Cerebellar nuclear complex (tissue), 1 donor: ENCODE results near the gene DAB2IP.
A peak's percentile ranks its signal among the peaks of the same experiment; 100 is the strongest.

ENCODE experiments used
- DNase-seq, 2 experiments: peaks; one replicate each; lab custom pipeline; 2025; lab: John Stamatoyannopoulos, UW

DAB2IP gene

DNA sequence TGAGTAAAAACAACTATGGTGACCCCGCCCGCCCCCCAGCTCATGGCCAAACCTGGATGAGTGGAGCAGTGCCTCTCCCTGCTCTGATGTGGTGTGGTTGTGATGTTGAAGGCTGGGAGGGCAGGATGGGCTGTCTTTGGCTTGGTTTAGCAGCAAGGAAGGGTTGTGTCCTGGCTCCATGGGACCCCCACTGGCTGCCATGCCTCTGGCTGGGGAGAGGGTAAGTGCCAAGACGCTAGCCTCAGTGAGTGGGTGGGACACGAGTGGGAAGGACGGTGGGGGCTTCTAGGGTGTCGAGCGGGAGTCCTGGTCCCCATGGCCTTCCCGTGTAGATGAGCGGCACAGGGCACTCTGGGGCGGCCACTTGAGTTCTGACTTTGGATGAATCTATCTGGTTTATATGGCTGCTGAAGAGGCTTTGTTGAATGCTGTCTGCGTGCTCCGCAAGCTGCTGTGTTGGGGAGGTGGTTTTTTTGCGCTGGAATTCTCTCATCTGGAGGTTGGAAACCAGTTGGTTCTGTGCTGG, 50.4 kb downstream of the DAB2IP start:
- DNase-seq: no peak

DNA sequence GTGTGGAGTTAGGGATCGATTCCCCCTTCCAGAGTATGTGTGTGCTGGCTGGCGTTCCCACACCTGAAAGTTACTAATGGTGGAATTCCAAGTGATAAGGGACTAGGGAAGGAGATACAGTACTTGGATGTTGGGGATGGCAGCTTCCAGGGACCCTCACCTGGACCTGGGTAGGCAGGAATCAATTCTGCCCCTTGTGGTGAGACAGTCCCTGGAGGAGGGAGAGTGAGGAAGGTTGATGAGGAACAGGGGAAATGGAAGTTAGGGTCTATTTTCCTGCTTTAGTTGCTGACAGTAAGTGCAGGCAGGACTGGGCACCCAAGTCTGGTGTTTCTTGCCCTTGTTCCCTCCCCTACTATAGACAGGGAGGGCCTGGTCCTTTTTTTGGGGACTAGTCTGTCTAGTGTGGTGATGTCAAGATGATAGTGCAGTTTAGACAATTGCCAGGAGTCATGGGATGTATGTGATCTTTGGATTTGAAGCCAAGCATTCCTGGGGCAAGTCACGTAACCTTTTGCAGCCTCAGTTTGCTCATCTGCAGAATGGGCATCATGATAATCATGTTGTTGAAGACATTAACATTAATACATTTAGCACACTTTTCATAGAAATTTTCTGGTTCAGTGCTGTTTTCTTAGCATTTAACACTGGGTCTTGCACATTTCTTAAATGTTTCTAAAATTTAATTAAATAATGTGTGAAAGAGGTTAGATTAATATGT, 51.7 kb downstream of the DAB2IP start:
- DNase-seq: no peak

DNA sequence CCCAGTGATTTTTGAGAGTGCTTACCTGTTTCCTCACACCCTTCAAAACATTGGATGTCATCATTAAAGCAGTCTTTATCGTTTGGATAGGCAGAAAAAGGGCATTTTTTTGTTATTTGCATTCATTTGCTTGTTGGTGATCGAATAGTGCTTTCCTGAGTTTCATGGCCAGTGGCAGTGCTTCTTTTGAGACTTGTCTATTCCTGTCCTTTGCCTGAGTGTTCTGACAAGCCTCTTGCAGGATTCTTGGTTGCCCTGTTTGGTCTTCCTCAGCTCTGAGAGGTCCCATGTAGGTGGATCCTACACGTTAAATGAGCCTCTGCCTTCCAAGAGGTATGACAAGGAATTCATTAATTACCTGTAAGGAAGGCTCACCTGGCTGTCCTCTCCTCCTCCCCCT, 52.8 kb downstream of the DAB2IP start:
- no peak for DNase-seq

DNA sequence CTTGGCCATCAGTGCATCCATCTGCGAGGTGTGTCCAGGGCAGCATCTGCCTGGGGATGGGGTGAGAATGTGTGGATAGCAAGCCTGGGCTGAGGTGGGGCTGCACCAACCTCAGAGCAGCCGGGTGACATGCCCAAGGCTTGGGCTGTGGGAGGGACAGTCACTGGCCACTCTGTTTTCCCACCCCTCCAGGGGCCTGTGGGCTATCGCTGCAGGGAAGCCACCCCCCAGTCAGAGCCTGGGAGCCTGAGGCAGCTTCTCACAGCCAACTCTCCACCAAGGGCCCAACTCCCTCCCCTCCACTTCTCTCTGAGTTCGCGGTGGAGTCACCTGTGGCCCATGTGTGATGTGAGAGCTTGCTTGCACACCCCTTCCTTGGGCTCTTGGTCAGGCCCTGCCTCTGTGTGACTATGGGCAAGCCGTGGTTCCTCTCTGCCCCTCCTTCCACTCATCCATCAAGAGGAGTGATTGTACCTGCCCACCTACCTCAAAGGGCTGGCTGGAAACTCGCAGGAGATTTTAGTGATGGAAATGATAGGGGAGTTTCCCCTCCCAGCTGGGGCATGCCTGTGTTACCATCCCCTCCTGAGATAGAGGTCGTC, 54.8 kb downstream of the DAB2IP start:
- no peak for DNase-seq

DNA sequence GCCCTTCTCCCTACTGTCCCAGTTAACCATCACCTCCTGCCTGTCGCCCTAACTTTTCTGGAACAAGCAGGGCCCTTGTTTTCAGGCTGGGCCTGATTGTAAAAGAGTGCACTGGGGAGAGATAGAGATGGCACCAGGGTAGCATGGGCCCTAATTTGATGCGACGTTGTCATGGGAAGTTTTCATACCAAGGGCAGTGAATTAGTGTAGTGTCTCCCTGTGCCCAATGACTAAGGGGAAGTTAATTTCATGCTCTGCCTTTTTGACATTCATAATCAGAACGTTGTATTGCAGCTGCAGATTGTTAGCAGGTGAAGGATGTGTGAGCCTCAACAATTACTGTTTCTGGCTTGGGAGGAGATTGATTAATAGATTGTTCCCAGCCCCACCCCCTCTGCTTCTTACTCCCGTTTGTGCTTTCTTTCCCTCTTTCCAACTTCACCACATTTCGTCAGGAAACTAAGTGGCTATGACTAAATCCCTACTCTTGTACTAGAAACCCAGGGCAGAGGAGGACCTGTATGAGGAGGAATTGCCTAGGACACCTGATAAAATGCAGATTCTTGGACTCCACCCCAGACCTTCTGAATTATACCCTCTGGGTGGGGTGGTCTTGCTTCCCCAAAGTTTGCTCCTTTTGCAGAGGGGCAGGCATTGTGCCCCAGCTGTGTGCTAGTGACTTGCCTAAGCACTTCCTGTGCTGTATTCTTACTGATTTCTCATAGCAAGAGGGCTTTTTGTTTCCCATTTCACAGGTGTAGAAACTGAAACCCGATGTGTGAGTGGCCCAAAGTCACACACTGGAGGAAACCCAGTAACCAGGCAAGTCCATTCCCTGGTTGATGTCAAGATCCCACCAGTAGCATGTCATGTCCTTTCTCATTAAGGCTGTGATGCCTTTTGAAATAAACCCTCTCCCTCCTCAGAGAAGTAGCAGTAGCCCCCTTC, 56.3 kb downstream of the DAB2IP start:
- DNase-seq: no peak

DNA sequence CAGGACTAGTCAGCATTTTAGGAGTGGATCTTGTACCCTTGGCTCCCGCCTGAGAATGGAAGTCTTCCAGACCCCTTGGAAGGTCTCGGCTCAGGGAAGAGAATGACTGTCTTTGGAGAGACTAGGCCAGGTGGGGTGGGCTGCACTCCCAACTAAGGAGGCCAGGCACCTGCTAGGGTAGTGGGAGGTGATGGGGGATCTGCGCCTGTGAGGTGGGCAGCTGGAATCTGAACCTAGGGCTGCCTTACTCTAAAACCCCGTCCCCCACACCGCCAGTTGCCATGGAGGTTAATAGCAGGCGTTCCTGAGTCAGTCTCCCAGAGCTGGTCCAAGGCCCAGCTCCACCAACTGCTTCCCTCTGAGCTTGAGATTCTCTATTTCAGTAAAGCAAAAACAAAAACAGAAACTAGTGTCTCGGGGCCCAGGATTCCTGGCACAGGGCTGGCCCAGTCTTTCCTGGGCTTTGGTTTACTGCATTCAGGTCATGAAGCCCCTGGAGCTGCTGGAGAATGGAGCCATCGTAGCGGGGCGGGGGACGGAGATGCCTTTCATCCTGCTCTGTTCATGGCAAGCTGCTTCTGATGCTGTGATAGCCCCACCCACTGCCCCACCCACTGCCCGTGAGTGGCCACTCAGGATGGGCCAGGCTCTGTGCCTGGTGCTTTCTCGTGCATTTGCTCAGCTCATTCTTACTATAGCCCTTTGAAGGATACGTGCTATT, 57.5 kb downstream of the DAB2IP start:
- DNase-seq: no peak

DNA sequence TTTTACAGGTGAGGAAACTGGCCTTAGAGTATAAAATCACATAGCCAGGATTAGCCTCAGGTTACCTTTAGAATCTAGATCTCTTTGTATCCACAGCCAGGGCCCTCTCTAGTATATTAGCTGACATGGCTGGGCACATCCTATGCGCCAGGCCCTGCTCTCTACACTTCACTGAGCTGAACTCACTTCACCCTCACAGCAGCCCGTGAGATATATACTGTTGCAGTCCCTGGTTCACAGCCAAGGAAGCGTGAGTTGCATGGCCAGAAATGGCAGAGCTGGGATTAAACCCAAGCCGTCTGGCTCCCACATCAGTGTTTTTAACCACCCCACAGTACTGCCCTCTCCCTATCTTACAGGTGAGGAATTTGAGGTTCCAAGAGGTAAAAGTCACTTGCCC, 58.4 kb downstream of the DAB2IP start:
- DNase-seq: no peak

DNA sequence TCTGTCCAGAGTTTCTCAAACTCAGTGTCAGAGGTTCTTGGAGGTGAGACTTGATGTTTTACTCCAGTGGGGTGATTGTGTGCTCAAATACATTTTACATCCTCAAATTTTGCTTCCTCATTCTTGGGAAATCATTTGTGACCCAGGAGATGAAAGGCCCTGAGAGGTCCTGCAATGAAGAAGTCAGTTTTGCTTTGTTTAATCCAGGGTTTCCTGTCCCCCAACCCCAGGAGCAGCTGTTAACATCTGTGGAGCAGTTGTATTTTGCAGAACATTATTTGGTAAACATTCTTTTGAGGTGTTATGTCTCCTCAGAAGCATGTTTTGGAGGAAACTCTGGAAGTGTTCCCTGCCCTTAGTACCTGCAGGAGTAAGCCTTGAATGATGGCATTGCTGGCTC, 59.8 kb downstream of the DAB2IP start:
- DNase-seq: no peak

DNA sequence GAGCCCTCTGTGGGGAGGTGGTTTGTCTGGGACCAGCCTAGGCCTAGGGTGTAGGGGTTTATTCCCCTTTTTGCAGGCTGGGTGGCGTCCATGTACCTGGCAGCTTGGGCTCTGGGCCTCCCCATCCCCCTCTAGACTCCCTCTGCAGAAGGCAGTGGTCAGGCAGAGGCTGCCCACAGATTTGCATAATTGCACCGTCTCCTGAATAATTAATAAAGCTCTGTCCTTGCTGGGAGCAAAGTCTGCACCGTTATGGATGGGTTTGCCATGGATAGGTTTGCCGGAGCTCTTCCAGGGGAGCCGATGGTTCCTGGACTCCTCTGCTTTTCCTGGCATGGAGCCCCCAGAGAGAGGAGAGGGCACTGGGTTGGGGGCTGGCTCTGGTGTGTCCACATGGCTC, 60.4 kb downstream of the DAB2IP start:
- no peak for DNase-seq

DNA sequence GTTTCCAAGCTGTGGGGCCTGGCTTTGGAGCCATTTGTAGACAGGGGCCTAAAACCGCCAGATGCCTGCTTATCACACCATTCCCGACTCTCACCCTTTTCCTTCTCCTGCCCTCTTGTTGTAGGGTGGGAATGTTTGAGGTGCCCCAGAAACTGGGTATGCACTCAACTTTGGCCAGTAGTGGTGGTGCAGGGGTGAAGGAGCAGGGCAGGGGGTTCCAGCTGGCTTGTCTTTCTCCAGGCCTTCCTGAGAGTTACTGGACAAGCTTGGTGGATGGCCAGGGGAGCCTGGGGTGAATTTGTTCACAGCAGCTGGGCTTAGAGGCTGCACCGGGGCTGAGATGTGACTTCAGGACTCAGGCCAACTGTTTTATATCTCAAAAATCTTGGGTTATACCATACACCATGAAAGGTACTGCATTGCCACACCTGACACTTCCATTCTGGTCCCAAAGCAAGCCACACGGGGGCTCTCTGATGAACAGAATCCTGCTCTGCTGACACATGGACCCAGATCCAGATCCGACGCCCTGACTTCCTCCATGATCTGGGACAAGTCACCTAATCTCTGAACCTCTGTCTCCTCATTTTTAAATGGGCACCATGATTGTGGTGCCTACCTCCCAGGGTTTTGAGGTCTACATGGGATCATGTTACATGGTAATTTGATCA, 62.1 kb downstream of the DAB2IP start:
- peak in 1 of 2 experiments; percentile 50 for DNase-seq

DNA sequence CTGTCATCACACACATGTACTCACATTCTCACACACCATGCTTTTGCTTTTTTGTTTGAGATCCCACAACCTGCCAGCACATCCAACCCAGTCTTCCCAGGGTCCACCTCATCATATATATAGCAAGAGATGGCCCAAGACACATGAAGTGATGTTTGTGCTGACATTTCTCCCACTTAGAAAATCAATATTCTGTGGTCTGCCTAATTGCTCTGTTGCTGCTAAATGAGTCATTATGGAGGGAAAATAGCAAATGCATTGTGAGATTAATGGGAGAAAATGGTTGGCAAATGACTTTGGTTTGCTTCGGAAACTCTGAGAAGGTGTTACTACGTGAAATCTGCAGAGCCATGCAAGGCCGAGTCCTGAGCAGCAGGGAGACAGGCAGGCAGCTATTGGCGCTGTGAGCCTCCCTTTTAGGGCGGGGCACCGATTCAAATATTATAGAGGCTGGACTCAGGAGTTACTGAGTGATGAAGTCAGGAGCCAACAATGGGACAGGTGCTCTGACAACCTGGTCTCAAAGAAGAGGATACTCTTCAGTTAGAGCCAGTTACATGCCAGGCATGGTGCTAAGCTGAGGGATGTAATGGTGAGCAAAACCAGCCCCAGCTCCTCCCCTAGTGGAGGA, 62.8 kb downstream of the DAB2IP start:
- DNase-seq: no peak

DNA sequence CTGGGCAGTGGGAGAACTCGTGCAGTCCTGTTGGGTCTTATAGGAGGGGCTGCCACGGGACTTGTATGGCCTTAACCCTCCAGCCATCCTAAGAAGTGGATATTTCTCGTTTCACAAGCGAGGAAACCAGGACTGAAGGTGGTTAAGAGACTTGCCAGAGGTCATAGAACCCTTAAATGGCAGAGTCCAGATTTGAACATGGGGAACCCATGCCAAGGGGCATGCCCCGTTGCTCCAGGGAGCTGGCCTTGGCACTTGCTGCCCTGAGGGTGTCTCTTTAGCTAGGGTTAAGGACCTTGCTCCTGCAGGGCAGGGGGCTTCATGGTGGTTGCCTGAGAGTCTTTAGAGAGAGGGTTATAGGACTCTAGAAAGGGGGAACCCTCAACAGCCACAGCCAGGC, 63.4 kb downstream of the DAB2IP start:
- DNase-seq: no peak

DNA sequence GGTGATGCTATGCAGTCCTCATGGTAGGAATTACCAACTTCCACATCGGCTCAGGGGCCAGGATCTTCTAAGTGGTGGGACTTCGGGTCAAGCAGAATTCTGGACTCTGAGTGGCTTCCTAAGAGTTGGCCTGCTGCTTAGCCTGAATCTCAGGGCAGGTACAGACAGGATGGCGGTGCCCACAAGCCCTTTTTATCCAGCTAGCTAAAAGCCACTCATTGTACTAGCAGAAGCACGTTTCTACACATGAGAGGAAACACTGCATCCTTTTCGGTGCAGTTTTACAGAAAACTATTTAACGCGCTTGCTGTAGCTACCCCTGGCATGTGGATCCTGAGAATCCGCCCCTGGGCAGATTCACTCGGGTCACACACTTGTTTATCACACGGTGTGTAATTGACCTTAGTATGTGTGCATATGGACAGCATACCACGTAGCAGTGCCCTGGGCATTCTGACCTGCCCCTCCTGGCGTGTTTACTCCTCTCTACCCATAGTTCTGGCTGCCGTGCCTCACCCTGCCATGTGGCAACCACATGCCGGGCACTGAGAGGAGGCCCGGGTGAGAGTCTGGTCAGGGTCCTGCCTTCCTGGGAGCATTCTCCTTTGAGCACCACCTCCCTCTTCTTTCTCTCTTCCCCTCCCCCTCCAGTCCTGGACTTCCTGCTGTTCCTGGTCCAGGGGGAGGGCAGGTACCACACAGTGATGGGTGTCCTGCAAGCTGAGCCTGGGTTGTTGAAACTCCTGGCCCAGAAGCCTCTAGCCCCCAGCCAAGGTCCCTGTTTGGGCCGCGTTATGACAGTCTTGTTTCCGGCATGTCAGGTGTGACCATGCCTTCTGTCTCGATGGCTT, 65.9 kb downstream of the DAB2IP start:
- DNase-seq: no peak

DNA sequence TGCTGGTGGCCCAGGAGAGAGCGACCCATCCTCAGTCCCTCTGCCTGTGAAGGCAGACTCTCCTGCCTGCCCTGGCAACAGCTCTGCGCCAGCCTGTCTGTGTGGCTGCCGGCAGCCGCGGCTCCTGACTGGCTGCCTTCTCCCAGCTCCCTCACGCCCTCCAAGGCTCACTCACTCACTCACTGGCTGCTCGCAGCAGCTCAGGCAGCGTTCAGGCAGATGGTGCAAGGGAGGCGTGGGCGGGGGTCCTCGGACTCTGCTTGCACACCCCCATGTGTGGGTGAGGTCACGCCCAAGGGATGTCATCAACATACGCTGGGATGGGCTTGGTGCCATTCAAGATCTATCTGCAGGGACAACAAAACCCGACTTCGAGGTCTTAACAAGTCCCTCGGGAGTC, 66.7 kb downstream of the DAB2IP start:
- no peak for DNase-seq

DNA sequence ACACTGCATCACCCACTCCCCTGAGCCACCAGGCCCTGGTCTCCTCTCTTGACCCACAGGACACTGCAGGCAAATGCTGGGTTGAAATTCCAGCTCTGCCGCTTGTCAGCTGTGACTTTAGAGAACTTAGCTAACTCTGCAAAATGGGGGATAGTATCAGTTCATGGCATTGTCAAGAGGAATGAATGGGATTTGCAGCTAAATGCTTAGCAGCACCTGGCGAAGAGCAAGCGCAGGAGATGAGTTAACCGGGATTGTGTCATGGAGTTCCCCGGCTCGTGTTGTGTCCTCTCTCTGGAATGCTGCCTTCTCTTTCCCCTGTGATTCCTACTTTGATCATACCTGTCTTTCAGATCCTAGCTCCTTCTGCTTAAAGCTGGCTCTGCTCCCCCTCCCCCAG, 67.1 kb downstream of the DAB2IP start:
- DNase-seq: no peak

DNA sequence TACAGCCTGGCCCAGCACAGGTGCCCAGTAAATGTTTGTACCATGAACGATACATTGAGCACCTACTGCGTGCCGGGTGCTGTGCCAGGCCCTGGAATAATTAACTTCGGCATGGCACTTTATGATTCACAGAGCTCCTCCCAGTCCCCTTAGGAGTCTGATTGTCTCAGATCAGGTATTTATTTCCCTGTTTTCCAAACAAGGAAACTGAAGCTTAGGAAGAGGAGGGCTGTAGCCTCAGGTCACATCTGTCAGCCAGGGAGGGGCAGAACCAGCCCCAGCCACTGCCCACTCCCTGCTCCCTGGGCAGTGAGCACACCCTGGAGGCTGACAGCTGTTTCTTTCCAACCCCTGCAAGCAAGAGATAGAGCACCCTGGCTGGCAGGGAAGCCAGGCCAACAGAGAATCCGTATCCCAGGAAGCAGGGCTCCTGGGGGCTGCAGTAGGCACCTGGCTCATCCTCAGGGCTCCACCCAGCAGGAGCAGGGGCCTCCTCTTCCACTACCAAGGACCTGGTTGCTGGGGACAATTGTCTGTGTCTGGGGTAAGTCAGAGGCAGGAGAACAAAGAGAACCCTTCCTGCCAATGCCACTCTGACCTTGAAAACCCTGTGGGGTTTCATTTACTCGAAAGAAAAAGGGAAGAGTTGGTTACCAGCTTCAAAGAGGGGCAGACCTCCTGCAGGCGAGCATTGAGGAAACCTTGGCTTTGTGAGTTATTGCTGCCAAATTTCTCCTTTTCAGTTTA, 69.0 kb downstream of the DAB2IP start:
- DNase-seq: no peak

DNA sequence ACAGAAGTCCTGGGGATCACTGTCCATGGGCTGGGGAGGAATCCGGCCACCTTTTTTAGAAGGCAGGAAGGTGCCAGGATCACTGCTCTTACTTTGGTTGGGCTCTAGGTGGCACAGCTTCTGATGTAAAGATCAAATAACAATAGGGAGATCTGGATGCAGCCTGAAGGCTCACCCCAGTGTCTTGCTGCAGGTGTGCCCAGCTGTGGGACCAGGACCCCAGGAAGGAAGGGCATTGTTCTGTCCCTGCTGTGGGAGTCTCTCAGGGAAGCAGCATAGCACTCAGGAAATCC, 69.6 kb downstream of the DAB2IP start:
- no peak for DNase-seq

DNA sequence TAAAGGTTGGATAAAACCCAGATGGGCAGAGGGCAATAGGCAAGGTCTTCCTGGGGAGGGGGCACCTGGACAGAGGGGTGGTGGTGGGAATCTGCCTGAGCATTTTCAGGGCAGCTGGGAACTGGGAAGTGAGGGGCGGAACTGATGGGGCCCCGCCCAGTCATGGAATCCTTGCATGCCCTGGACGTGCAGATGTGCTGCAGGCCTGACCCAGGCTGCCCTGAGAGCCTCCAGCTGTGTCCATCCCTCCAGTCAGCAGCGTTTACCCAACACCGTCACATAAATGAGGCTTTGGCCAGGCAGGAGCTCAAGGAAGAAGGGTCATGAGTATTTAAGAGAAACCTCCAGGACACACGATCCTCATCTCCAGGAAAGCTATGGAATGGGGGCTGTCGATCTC, 70.3 kb downstream of the DAB2IP start:
- no peak for DNase-seq

DNA sequence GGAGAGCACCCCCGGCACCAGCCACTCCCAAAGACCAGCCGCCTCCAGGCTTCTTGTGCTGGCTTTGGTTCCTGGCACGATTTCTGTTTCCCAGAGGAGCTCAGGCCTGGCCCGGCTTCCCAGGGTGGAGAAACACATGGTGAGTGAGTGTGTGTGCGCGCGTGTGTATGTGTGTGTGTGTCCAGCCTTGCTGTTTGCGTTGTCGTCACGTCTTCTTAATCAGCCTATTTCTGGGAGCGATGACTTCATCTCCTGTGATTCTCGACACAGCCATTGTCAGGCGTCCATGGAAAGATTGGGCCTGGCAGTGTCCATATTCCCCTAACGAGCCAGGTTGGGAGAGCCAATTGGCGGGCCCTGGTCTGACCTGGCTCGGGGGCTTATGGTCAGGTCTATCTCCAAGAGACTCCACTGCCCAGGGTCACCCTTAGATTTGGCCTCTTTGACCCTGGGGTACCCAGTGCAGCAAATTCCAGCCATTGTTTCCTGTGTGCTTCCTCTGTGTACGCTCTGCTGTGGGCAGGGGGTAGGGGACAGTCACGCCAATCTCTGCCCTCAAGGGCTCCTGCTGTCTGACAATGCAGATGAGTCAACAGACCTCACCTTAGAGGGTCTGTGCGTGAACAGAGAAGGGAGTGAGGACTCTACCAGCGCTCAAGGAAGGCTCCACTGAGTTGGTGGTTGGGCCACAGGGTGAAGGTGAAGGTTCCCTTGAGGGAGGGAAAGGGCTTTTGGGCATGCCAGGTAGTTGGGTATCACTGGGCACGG, 73.8 kb downstream of the DAB2IP start:
- peak; percentile 50 to 82 for DNase-seq
